Fibroblast of upper back skin (primary cell): ENCODE data around the gene PTPRT.
"Not testable (repeated sequence)": the region's sequence is repeated elsewhere in the genome, so short reads cannot be mapped to it uniquely, and the experiment has no call there.

Experiments used
- DNase-seq: peaks from one replicate; pipeline ENCODE4 v3.0.0-alpha.2; 2013

The PTPRT gene

GRCh38 chr20:42258564-42259302, 931.0 kb downstream of the PTPRT start:
- DNase-seq, result no peak

GRCh38 chr20:42255821-42256220, 933.9 kb downstream of the PTPRT start:
- no peak for DNase-seq

- DNase-seq, result no peak
Observed at GRCh38 chr20:42254673-42255072, 935.0 kb downstream of the PTPRT start.

- DNase-seq, result no peak
Observed at GRCh38 chr20:42252116-42252515, 937.6 kb downstream of the PTPRT start.

GRCh38 chr20:42218621-42219374, 970.9 kb downstream of the PTPRT start:
- DNase-seq, result no peak

GRCh38 chr20:42214074-42214473, 975.6 kb downstream of the PTPRT start:
- no peak for DNase-seq

- DNase-seq, result no peak
Observed at GRCh38 chr20:42212391-42212790, 977.3 kb downstream of the PTPRT start.

- not testable (repeated sequence) for DNase-seq
Observed at GRCh38 chr20:42206557-42206956, 983.1 kb downstream of the PTPRT start.

GRCh38 chr20:42204109-42204660, 985.5 kb downstream of the PTPRT start:
- no peak for DNase-seq

- DNase-seq, result no peak
Observed at GRCh38 chr20:42197599-42197998, 992.1 kb downstream of the PTPRT start.

- no peak for DNase-seq
Observed at GRCh38 chr20:42193119-42193518, 996.6 kb downstream of the PTPRT start.

- no peak for DNase-seq
Observed at GRCh38 chr20:42192321-42192720, 997.4 kb downstream of the PTPRT start.

GRCh38 chr20:42191140-42191860, 998.4 kb downstream of the PTPRT start:
- DNase-seq, result no peak

- no peak for DNase-seq
Observed at GRCh38 chr20:42190084-42190483, 999.6 kb downstream of the PTPRT start.

GRCh38 chr20:42186337-42186736, 1003.4 kb downstream of the PTPRT start:
- no peak for DNase-seq

- DNase-seq, result no peak
Observed at GRCh38 chr20:42183147-42183546, 1006.6 kb downstream of the PTPRT start.

GRCh38 chr20:42181064-42181463, 1008.6 kb downstream of the PTPRT start:
- DNase-seq, result no peak

- no peak for DNase-seq
Observed at GRCh38 chr20:42179768-42180167, 1009.9 kb downstream of the PTPRT start.

GRCh38 chr20:42173440-42173839, 1016.3 kb downstream of the PTPRT start:
- no peak for DNase-seq

GRCh38 chr20:42164121-42164890, 1025.4 kb downstream of the PTPRT start:
- DNase-seq, result no peak

GRCh38 chr20:42161228-42161829, 1028.4 kb downstream of the PTPRT start:
- DNase-seq, result no peak

GRCh38 chr20:42159808-42160207, 1029.9 kb downstream of the PTPRT start:
- DNase-seq, result no peak
